ENCODE measurements around the gene TLE7.

The TLE7 gene

GRCh38 chr16:71442051-71442440 lies at the start of gene TLE7:
TLE7 (minus strand) TSS chr16:71442054; CDS start chr16:71433324, 8,730 bp downstream.
- no peak for DNase-seq (ENCODE audit: low read depth)

- no peak for DNase-seq (ENCODE audit: low read depth)
Measured at GRCh38 chr16:71491054-71491453, 49.2 kb upstream of the TLE7 start.

GRCh38 chr16:71490361-71490760 lies 48.5 kb upstream of the TLE7 start:
- DNase-seq (ENCODE audit: low read depth) = no peak

GRCh38 chr16:71489122-71489521 lies 47.3 kb upstream of the TLE7 start, which contains the start of gene ZNF19:
ZNF19 (minus strand) TSS chr16:71489324; CDS start chr16:71482114, 7,210 bp downstream.
- no peak for DNase-seq (ENCODE audit: low read depth)

GRCh38 chr16:71484006-71484893 lies 42.4 kb upstream of the TLE7 start:
- peak; percentile 63 for DNase-seq (ENCODE audit: low read depth)

GRCh38 chr16:71482569-71482968 lies 40.7 kb upstream of the TLE7 start:
- no peak for DNase-seq (ENCODE audit: low read depth)

GRCh38 chr16:71480956-71481355 lies 39.1 kb upstream of the TLE7 start:
- DNase-seq (ENCODE audit: low read depth) = no peak

GRCh38 chr16:71479420-71479819 lies 37.6 kb upstream of the TLE7 start:
- DNase-seq (ENCODE audit: low read depth) = no peak

GRCh38 chr16:71476457-71477124 lies 34.7 kb upstream of the TLE7 start:
- DNase-seq (ENCODE audit: low read depth) = no peak

GRCh38 chr16:71474864-71475263 lies 33.0 kb upstream of the TLE7 start:
- no peak for DNase-seq (ENCODE audit: low read depth)

GRCh38 chr16:71473891-71474290 lies 32.0 kb upstream of the TLE7 start:
- no peak for DNase-seq (ENCODE audit: low read depth)

GRCh38 chr16:71472931-71473330 lies 31.1 kb upstream of the TLE7 start:
- DNase-seq (ENCODE audit: low read depth) = no peak

GRCh38 chr16:71472051-71472450 lies 30.2 kb upstream of the TLE7 start:
- DNase-seq (ENCODE audit: low read depth) = no peak

GRCh38 chr16:71467810-71468209 lies 26.0 kb upstream of the TLE7 start:
- peak; percentile 10 for DNase-seq (ENCODE audit: low read depth)

GRCh38 chr16:71464231-71464630 lies 22.4 kb upstream of the TLE7 start:
- no peak for DNase-seq (ENCODE audit: low read depth)

- peak; percentile 70 for DNase-seq (ENCODE audit: low read depth)
Measured at GRCh38 chr16:71461686-71462648, 20.1 kb upstream of the TLE7 start, which contains the start of gene ZNF23. ZNF23 (minus strand) TSS chr16:71462247; CDS start chr16:71456796, 5,451 bp downstream.

GRCh38 chr16:71460941-71461340 lies 19.1 kb upstream of the TLE7 start:
- no peak for DNase-seq (ENCODE audit: low read depth)

GRCh38 chr16:71460236-71460635 lies 18.4 kb upstream of the TLE7 start:
- no peak for DNase-seq (ENCODE audit: low read depth)

- DNase-seq (ENCODE audit: low read depth) = no peak
Measured at GRCh38 chr16:71459510-71459909, 17.7 kb upstream of the TLE7 start.

GRCh38 chr16:71456801-71457200 lies 14.9 kb upstream of the TLE7 start:
- DNase-seq (ENCODE audit: low read depth) = no peak

GRCh38 chr16:71453036-71453435 lies 11.2 kb upstream of the TLE7 start:
- no peak for DNase-seq (ENCODE audit: low read depth)

GRCh38 chr16:71449020-71449419 lies 7.2 kb upstream of the TLE7 start:
- no peak for DNase-seq (ENCODE audit: low read depth)

Measured in activated T-helper 9 cell treated with anti-CD3 and anti-CD28 coated beads, Interleukin-2, amount 50 U/mL, for 16 hours (primary cell).